Endothelial cell of hepatic sinusoid (primary cell): ENCODE measurements around the gene TSEN2.
"Not testable (repeated sequence)": the region's sequence is repeated elsewhere in the genome, so short reads cannot be mapped to it uniquely, and the experiment has no call there.

Source experiments
- in situ Hi-C: cut with HindIII; loops from 2 replicates; pipeline ENCODE4 v1.10.0; 2017; ENCODE audit warnings: low sequenced_read_pairs

Gene TSEN2

DNA sequence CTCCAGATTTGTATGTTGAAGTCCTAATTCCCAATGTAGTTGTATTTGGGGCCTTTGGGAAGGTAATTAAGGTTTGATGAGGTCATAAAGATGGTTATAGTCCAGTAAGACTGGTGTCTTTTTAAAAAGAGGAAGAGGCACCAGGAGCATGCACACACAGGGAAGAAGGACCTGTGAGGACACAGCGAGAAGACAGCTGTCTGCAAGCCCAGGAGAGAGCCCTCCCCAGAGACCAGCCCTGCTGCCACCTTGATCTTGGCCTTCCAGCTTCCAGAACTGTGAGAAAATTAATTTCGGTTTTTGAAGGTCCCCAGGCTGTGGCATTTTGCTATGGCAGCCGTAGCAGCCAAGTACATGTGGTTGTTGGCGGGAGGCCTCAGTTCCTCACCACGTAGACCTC, 32.8 kb upstream of the TSEN2 start:
- in situ Hi-C loops = no loop called here

DNA sequence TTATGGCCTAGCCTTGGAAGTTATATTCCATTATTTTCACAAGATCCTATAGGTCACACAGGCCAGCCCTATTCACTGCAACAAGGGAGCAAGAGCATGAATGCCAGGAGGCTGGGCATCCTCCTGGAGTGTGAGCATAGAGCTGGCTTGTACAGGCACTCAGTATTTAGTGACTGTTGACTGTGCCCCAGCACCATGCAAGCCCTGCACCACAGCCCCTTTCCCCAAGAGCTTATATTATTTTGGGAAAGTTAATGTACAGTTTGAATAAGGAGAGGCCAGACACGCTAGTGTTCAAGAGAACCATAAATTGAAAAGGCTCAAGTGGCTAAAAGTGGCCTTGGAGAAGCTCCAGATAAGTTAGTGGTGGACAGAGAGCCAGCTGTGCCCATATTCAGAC, 32.3 kb upstream of the TSEN2 start:
- in situ Hi-C loops = no loop called here

DNA sequence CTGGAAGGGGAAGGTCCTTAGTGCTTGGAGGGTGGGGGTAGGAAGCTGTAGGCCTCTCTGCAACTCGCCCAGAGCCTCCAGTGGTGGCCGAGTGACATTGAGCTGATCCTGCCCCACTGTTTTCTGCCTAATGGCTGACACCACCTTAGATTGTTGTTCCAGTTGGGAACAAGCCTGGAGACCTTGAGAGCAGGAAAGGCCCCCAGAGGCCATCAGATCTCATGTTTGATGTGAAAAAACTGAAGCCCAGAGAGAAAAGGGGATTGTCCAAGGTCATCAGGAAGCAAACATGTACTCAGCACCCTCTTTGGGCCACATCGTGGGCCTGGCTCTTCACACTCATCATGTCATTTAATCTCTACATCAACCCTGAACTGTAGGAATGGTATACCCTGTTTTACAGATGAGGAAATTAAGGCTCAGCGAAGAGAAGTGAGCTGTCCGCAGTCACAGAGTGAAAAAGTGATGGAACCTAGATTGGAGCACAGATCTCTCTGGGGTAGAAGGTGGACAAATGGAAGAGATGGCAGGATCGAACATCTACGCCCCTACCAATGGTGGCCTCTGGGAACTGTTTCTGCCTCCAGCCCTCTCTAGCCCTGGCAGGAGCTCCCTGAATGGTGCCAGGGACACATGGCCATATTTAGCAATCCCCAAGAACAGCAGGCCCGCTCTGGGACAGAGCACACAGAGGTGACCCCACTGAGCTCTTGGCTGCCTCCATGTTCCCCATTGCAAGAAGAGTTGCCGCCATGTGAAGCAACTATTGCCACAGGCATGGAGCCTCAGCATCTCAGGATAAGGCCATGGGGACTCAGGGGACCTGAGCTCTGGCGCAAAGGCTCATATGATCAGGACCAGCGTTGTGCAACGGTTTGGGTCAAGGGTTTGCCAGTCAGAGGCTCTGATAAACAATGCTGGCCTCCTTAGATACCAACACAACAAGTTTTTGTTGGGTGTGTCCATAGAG, 31.6 kb upstream of the TSEN2 start:
- in situ Hi-C loops = no loop called here

DNA sequence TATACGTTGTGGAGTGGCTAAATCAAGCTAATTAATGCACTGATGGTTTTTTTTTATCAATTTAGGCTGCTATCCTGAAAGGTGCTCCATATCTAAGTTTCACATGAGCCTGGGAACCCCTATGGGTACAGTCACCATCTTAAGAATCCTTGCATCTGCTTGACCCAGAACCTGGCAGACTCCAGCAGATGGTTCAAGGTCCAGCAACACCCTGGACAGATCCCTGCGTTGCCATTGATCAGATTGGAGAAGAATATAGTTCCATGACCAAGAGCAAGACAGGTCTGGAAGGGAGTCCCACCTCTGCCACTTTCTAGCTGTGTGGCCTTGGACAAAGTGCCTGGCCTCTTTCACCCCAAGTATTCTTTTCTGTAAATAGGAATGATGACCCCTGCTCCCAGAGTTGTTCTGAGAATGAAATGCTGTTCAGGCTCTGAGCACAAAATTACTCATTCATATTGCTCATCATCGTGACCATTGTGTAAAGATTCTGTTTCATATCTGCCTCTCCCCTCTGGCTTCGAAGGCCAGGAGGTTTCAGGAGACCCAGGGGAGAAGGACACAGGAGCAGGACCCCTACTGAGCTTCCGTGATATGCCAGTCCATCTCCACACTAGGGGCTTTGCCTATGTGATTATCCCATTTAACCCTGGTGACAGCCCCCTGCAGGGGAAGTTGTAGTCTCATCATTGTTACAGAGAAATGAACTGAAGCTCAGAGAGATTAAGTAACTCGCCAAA, 30.0 kb upstream of the TSEN2 start:
- in situ Hi-C loops = no loop called here

DNA sequence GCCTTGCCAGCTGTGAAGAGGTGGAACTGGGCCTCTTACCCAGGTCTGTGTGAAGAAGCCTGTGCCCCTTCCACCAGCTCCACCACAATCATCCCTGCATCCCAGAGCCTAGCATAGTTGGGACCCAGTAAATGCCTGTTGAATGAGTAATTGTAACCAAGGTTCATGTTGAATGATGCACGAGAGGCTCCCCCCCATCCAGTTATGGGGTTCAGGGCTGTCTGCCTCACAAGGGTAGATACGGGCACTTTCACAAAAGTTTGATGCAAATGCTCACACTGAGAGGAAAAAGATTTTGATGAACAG, 29.5 kb upstream of the TSEN2 start:
- in situ Hi-C loops = loop anchor here (5.0 kb wide), 1 partner anchor 102 kb away; no protein-coding TSS in a partner anchor

DNA sequence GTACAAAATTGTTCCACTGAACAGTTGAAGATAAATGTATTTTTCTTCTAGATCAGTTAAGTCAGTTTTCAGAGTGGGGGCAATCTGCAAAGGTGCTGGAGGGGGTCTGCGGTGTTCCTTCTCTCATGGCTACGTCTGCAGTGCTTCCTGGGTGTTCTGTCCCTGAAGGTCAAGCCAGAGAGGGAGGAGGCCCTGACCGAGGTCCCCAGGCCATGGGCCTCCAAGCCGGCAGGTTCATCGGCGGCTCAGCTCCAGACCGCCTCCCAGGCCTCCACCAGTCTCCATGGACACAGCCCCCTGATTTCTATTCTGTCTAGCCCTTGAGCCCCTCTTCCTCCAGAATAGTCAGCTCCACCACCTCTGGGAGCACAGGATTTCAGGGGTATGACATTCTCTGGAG, 28.5 kb upstream of the TSEN2 start:
- in situ Hi-C loops = loop anchor here (5.0 kb wide), 1 partner anchor 103 kb away; no protein-coding TSS in a partner anchor

DNA sequence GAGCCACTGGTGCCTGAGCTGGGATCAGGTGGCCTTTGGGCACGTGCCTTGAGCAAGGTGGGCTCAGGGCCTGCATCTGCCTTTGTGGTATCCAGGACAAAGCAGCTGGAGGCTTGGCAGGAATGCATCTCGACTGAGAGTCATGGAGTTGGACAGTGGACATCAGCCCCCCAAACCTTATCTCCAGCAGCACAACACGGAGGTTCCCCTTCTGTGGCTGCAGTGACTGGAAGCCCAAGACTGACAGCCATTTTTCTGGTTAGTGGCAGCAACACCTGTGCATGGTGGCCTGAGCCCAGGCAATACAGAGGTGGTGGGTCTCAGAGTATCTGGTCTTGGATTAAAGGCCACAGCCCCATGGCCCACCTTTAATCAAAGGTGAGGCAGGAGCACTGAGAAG, 27.8 kb upstream of the TSEN2 start:
- in situ Hi-C loops = loop anchor here (5.0 kb wide), 1 partner anchor 104 kb away; no protein-coding TSS in a partner anchor

DNA sequence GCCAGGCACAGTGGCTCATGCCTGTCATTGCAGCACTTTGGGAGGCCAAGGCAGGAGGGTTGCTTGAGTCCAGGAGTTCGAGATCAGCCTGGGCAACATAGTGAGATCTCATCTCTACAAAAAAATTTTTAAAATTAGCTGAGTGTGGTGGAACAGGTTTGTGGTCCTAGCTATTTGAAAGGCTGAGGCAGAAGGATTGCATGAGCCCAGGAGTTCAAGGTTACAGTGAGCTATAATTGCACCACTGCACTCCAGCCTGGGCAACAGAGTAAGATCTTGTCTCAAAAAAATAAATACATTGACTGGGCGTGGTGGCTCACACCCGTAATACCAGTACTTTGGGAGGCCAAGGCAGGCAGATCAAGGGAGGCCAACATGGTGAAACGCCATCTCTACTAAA, 26.9 kb upstream of the TSEN2 start:
- in situ Hi-C loops = loop anchor here (5.0 kb wide), 1 partner anchor 105 kb away; no protein-coding TSS in a partner anchor

DNA sequence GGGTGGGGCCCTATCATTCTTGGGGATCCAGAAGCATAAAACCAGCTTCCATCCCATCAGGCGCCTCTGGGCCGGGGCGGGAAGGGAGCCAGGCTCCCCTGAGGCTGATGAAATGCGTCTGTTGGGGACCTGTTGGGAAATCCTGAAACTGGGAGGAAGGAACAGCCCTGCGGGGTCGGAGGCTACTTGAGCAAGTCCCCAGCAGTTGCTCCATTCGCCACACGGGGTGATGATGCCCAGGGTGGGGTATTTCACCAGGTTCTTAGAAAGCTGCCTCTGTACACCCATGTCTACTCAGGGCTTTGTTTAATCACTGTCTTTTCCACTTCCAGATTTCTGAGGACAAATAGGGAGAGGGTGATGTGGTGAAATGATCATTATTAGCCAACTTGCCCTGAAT, 25.4 kb upstream of the TSEN2 start:
- in situ Hi-C loops = loop anchor here (5.0 kb wide), 1 partner anchor 107 kb away; no protein-coding TSS in a partner anchor

DNA sequence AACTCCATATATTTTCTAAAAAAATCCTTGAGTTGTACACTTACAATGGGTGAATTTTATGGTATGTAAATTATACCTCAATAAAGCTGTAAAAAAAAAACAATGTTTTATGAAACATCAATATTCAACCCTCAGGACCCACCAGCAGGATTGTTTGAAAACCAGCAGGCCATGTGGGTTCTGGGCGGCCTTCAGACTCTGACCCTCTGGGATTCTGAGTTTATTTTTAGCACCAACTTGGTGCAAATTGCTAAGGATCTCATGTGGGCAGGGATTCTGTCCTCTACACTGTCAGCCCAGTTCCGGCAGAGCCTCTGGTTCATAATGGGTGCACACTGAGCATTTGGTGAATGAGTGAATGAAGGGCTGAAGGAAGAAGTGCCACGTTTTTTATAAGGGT, 24.2 kb upstream of the TSEN2 start:
- in situ Hi-C loops = no loop called here

DNA sequence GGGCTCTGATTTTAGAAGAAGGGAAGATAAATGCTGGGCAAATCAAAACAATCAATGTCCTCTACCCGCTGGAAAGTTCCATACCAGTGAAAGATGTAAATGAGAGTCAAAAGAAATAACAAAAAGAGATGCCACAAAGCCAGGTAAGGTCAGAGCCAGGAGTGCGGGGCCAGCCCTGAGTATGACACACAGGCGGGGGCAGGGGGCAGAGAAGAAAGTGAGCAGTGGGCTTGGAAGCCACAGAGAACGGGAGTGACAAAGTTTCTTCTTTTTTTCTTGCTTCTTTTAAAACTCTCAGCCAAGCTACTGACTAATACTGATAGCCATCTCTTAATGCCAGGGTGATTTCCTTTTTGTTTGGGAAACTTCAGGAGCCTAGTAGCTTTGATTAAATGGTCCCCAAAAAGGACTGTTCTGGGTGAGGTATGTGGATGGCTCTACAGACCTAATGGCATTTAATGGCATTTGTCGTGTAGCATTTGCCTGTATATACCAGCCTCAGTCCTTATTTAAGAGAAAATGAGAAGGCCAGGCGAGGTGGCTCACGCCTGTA, 23.1 kb upstream of the TSEN2 start:
- in situ Hi-C loops = no loop called here

DNA sequence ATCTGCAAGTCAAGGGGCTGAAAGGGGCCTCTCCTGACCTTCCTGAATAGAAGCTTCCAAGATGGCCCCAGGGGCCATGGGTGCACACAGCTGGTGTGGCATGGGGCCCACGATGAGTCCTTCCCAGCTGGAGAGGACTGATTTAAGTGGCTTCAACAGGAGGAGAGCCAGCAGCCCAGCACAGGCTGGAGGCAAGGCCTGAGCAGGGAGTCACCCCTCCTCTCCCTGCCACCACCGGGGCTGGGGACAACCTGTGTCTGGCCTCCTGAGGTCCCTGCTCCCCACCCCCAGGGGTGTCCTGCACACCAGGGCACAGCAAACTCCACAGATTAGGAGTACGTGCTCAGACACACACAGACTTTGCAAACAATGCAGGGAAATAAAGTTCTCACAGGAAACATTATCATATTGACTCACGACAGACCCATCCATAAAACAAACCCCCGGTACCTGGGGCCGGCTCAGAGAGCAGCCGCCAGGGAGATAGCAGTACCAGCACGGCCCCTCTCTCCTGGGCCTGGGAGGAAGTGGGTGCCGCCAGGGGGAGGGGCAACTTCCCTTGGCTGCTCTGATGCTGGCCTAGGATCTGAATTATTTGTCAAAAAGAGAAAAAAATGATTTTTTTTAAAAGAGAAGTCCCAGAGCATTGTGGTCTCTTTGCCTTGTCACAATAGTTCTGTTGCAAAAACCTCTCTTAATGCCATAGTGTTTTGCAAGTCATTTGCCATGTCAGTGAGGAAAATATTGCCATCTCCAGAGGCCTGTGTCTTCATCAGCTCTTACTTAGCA, 21.9 kb upstream of the TSEN2 start:
- in situ Hi-C loops = no loop called here

DNA sequence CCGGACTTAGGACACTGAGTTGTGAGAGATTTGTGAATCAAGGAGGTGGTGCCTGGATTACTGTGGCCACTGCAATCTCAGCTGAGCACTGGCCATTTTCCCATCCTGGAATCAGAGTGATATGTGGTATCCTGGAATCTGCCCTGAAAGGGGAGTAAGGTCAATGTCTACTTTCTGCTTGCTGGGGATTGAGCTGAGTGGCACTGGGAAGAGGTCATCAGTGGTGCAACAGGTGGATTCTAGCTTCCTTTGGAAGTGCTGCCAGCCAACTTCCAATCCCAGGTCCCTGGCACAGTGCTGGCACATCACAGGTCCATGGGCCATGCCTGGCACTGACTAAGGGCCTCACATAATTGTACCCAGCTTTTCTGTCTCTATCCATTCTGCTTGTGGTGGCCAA, 20.6 kb upstream of the TSEN2 start:
- in situ Hi-C loops = no loop called here

DNA sequence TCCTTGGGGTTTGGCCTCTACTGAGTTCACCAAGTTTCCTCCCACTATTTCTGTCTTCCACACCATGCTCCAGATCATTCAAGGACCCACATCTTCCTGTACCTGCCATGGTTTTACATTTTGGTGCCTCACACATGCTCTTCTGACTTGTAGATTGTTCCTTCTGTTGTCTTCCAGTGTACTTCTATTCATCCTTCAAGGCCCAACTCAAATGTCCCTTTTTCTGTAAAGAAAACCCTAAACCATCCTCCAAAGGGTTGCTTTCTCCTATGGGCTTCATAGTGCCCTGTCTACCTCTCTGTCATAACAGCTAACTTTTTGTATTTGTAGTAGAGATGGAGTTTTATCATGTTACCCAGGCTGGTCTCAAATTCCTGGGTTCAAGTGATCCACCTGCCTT, 20.1 kb upstream of the TSEN2 start:
- in situ Hi-C loops = no loop called here

DNA sequence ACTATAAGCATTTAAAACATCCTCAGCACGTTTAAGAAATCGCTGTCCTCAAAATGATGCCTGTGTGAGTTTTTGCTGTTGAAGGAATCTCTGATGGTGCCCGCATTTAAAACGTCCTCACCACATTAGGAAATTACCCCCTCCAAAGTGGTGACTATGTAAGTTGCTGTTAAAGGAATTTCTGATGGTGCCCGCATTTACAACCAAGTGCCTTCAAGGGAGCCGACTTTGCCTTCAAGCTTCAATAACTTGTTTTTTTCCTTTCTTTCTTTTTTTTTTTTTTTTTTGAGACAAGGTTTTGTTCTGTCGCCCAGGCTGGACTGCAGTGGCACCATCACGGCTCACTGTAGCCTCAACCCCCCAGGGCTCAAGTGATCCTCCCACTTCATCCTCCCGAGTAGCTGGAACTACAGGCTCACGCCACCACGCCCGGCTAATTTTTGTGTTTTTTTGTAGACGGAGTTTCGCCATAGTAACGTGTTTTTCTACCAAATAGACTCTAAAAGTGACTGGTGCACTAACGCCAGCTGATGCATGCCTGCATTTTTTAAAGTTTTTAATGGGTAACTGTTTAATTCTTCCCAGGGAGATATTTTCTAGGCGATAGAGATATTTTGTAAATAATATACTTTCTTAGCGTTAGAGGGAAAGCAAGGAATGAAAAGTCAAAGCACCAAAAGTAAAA, 19.0 kb upstream of the TSEN2 start:
- in situ Hi-C loops = no loop called here

DNA sequence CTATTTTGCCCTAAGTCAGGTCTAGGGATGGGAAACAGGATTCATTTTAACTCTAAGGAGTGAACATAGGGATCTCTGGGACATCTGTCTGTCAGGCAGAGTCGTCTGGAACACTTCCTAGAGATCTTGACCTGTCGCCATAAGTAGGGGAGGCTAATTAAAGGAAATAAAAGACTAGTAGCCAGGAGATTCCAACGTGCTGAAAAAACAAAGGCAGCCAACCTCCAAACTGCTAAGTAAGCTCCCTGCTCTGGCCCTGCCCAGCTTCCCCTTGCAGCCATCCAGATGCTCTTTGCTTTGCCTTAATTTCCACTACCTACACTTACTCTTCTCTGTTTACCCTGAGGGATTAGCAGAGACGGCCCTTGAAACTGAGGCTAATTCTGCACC, 18.4 kb upstream of the TSEN2 start:
- in situ Hi-C loops = no loop called here

DNA sequence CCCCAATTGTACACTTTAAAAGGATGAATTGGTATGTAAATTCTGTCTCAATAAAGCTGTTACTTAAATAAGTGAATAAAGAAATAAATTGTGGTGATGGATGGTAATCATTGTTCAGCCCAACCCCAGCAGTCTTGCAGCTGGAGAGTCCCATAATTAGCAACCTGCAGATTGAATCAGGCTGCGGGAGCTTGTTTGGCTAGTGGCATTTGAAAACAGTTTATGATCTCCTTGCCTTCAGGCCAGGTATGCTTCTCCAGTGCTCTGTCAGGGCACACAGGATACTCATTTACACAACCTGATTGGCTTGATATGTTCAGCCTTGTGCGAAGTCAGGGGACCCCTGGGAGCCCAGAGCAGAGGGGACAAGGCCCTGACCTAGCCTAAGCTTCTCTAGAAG, 16.5 kb upstream of the TSEN2 start:
- in situ Hi-C loops = no loop called here

DNA sequence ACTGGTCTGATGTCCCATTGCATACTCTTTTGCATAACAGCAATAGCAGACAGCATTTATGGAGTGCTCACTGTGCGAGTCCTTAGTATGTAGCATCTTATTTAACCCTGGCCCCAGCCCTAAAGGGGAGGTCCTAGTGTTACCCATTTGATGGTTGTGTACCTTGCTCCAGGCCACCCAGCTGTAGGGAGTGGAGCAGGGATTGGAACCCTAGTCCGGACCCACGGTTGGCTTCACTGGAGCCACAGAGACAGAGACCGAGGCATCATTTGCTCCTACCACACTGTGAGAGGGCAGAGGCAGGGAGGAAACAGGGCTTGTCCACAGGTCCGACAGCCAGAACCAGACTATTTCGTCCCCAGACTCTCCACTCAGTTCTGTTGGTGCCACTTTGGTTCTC, 16.0 kb upstream of the TSEN2 start:
- in situ Hi-C loops = no loop called here

DNA sequence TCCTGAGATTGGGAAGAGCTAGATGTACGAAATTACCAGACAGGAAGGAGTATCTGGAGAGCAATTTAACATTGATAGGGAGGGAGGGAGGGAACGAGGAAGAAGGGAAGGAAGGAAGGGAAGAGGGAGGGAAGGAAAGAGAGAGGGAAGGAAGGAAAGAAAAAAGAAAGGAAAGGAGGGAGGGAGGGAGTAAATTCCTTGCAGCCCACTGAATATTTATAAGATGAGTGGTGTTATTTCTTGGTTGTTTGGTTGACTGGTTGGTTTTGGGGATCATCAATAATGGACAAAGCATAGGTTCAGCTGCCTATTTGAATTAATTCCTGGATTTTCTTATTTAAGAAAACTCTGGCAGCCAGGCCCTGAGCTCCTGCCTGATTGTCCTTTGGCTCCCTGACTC, 15.5 kb upstream of the TSEN2 start:
- in situ Hi-C loops = no loop called here

DNA sequence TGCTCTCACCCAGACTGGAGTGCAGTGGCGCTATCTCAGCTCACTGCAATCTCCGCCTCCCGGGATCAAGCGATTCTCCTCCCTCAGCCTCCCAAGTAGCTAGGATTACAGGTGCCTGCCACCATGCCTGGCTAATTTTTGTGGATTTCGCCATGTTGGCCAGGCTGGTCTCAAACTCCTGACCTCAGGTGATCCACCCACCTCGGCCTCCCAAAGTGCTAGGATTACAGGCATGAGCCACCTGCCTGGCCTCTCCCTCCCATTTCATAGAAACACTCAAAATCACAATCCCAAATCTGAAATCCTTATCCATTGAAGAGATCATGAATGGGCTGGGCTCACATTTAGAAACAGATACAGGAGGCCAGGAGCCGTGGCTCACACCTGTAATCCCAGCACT, 15.1 kb upstream of the TSEN2 start:
- in situ Hi-C loops = not testable (repeated sequence)
